Ishikawa (cell line): ENCODE results near the gene PRR5L.

Experiments
- CEBPB ChIP-seq: IDR thresholded peaks from 2 replicates; pipeline ENCODE4 v1.6.1; 2012
- CREB1 ChIP-seq: IDR thresholded peaks from 2 replicates; pipeline ENCODE4 v1.6.1; 2012; ENCODE audit warnings: low read depth
- EP300 ChIP-seq: IDR thresholded peaks from 2 replicates; pipeline ENCODE4 v1.6.1; 2012; ENCODE audit warnings: borderline replicate concordance
- FOXM1 ChIP-seq: IDR thresholded peaks from 2 replicates; pipeline ENCODE4 v1.6.1; 2012; ENCODE audit warnings: low read depth, borderline replicate concordance
- NFIC ChIP-seq: IDR thresholded peaks from 2 replicates; pipeline ENCODE4 v1.6.1; 2012
- RAD21 ChIP-seq: IDR thresholded peaks from 2 replicates; pipeline ENCODE4 v1.6.1; 2012; ENCODE audit warnings: low read depth
- TAF1 ChIP-seq: IDR thresholded peaks from 2 replicates; pipeline ENCODE4 v1.6.1; 2012; ENCODE audit warnings: low read depth, mild to moderate bottlenecking
- TCF12 ChIP-seq: IDR thresholded peaks from 2 replicates; pipeline ENCODE4 v1.6.1; 2012; ENCODE audit warnings: low read depth
- TEAD4 ChIP-seq: IDR thresholded peaks from 2 replicates; pipeline ENCODE4 v1.6.1; 2012
- YY1 ChIP-seq: IDR thresholded peaks from 2 replicates; pipeline ENCODE4 v1.6.1; 2012; ENCODE audit warnings: low read depth
- ZBTB7A ChIP-seq: IDR thresholded peaks from 2 replicates; pipeline ENCODE4 v1.6.1; 2012; ENCODE audit warnings: low read depth
- TF ChIP-seq, protein P1 (sequence below): IDR thresholded peaks from 2 replicates; pipeline ENCODE4 v1.6.1; 2012
- TF ChIP-seq, protein P2 (sequence below): IDR thresholded peaks from 2 replicates; pipeline ENCODE4 v1.6.1; 2012
- TF ChIP-seq, protein P3 (sequence below): IDR thresholded peaks from 2 replicates; pipeline ENCODE4 v1.6.1; 2012; ENCODE audit warnings: low read depth, mild to moderate bottlenecking

Gene PRR5L

GRCh38 chr11:36367806-36368680, 72.0 kb downstream of the PRR5L start:
- no peak for TF ChIP-seq TAF1
- TF ChIP-seq, protein P1, sequence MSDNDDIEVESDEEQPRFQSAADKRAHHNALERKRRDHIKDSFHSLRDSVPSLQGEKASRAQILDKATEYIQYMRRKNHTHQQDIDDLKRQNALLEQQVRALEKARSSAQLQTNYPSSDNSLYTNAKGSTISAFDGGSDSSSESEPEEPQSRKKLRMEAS: no peak
- TF ChIP-seq TCF12: no peak
- no peak for TF ChIP-seq NFIC
- no peak for TF ChIP-seq EP300
- no peak for TF ChIP-seq RAD21
- no peak for TF ChIP-seq ZBTB7A
- TF ChIP-seq FOXM1: no peak
- no peak for TF ChIP-seq YY1

DNA sequence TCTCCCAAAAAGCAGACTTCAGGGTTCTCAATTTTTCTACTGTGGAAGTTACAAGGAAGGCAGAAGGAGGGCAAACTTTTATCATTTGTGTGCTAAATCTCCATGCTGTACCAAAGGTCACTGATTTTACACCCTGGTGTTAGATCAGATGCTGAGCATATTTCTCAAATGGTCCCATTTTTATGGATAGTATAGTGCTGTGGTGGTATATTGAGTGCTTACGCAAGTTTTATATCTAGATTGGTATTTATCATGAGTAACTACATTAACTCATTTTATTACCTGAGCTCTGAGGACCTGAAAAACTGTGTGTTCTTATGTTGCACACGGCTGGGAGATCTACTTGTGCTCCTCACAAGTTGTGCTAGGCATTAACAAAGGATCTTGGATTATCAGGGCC, 75.1 kb downstream of the PRR5L start:
- TF ChIP-seq RAD21 (no peak), TCF12 (no peak), ZBTB7A (no peak), CREB1 (no peak), NFIC (no peak), FOXM1 (no peak)
- TF ChIP-seq, protein P1: no peak
- TF ChIP-seq, protein P2, sequence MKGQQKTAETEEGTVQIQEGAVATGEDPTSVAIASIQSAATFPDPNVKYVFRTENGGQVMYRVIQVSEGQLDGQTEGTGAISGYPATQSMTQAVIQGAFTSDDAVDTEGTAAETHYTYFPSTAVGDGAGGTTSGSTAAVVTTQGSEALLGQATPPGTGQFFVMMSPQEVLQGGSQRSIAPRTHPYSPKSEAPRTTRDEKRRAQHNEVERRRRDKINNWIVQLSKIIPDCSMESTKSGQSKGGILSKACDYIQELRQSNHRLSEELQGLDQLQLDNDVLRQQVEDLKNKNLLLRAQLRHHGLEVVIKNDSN: no peak

DNA sequence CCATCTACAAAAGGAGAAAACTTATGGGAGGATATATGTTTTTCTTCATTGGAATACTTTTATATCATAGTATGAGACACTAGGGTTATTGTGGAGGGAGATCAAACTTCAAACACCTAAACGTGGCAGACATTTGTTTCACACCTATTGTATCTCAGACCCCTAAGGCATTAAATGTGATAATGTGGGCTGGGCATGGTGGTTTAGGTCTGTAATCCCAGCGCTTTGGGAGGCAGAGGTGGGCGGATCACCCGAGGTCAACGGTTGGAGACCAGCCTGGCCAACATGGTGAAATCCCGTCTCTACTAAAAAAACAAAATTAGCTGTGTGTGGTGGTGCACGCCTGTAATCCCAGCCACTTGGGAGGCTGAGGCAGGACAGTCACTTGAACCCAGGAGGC, 75.5 kb downstream of the PRR5L start:
- TF ChIP-seq YY1: no peak
- no peak for TF ChIP-seq RAD21
- no peak for TF ChIP-seq CREB1
- TF ChIP-seq EP300: no peak
- TF ChIP-seq NFIC: no peak
- no peak for TF ChIP-seq TCF12
- TF ChIP-seq TAF1: no peak
- no peak for TF ChIP-seq TEAD4
- TF ChIP-seq, protein P2: no peak
- TF ChIP-seq, protein P3, sequence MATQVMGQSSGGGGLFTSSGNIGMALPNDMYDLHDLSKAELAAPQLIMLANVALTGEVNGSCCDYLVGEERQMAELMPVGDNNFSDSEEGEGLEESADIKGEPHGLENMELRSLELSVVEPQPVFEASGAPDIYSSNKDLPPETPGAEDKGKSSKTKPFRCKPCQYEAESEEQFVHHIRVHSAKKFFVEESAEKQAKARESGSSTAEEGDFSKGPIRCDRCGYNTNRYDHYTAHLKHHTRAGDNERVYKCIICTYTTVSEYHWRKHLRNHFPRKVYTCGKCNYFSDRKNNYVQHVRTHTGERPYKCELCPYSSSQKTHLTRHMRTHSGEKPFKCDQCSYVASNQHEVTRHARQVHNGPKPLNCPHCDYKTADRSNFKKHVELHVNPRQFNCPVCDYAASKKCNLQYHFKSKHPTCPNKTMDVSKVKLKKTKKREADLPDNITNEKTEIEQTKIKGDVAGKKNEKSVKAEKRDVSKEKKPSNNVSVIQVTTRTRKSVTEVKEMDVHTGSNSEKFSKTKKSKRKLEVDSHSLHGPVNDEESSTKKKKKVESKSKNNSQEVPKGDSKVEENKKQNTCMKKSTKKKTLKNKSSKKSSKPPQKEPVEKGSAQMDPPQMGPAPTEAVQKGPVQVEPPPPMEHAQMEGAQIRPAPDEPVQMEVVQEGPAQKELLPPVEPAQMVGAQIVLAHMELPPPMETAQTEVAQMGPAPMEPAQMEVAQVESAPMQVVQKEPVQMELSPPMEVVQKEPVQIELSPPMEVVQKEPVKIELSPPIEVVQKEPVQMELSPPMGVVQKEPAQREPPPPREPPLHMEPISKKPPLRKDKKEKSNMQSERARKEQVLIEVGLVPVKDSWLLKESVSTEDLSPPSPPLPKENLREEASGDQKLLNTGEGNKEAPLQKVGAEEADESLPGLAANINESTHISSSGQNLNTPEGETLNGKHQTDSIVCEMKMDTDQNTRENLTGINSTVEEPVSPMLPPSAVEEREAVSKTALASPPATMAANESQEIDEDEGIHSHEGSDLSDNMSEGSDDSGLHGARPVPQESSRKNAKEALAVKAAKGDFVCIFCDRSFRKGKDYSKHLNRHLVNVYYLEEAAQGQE: no peak
- TF ChIP-seq, protein P1: no peak
- no peak for TF ChIP-seq ZBTB7A

GRCh38 chr11:36372101-36372771, 76.1 kb downstream of the PRR5L start:
- peak; percentile 57; the same call in 1 of the 2 replicates for TF ChIP-seq YY1
- peak; percentile 92 for TF ChIP-seq CEBPB
- no peak for TF ChIP-seq RAD21

GRCh38 chr11:36373016-36374010, 77.2 kb downstream of the PRR5L start:
- TF ChIP-seq TCF12: no peak
- no peak for TF ChIP-seq RAD21
- TF ChIP-seq TEAD4: no peak
- TF ChIP-seq, protein P1: no peak
- TF ChIP-seq YY1: no peak
- TF ChIP-seq TAF1: no peak
- no peak for TF ChIP-seq EP300
- TF ChIP-seq CEBPB: no peak
- TF ChIP-seq NFIC: no peak
- no peak for TF ChIP-seq FOXM1
- TF ChIP-seq, protein P3: no peak
- TF ChIP-seq ZBTB7A: no peak
- TF ChIP-seq, protein P2: no peak
